VCaP (cell line): Measurements from ENCODE around the gene GPC1.

Experiments used
- H3K27ac ChIP-seq: fragments of 450-650 bp; 2 replicates; pipeline ENCODE4 v1.5.1; 2017
- CTCF ChIP-seq: fragments of 450-650 bp; conservative IDR thresholded peaks from 2 replicates; pipeline ENCODE4 v1.5.1; 2017; ENCODE audit warnings: mild to moderate bottlenecking, moderate library complexity

GPC1 gene

GRCh38 chr2:240446664-240447175 is 11.3 kb downstream of the GPC1 start:
- no peak for TF ChIP-seq CTCF
- no peak overlapping the region for H3K27ac ChIP-seq

GRCh38 chr2:240447331-240447730 is 11.9 kb downstream of the GPC1 start:
- H3K27ac ChIP-seq, result no peak overlapping the region
- TF ChIP-seq CTCF, result no peak

- no peak overlapping the region for H3K27ac ChIP-seq
- TF ChIP-seq CTCF, result no peak
These were observed 12.5 kb downstream of the GPC1 start for GRCh38 chr2:240447934-240448333.

- TF ChIP-seq CTCF, result no peak
- H3K27ac ChIP-seq, result no peak overlapping the region
These were observed 13.2 kb downstream of the GPC1 start for GRCh38 chr2:240448387-240449274.

- no peak for TF ChIP-seq CTCF
- no peak overlapping the region for H3K27ac ChIP-seq
These were observed 14.5 kb downstream of the GPC1 start for GRCh38 chr2:240449764-240450531.

GRCh38 chr2:240450532-240451107 is 15.2 kb downstream of the GPC1 start:
- TF ChIP-seq CTCF, result no peak
- no peak overlapping the region for H3K27ac ChIP-seq

- TF ChIP-seq CTCF, result no peak
- H3K27ac ChIP-seq, result peak overlapping the region; percentile 71; the same call in 1 of the 2 replicates
These were observed 15.7 kb downstream of the GPC1 start for GRCh38 chr2:240451108-240451611.
